Liver (tissue), 3 donors: ENCODE data around the gene IGF1.

Experiments used
- RAD21 ChIP-seq, 2 donors: IDR thresholded peaks; 2 replicates each; pipeline ENCODE4 v1.6.1; 2016; ENCODE audit warnings: antibody characterized with exemption in 2 of 2, mild to moderate bottlenecking in 2 of 2
- TF ChIP-seq, protein P1 (sequence below): fragments of 150-350 bp; IDR thresholded peaks from 2 replicates; pipeline ENCODE4 v1.5.1; 2017; ENCODE audit warnings: improper control_type of control experiment, low read depth, low read length; ENCODE audit not compliant: missing input control
- TF ChIP-seq, protein P2 (sequence below): IDR thresholded peaks from 2 replicates; pipeline ENCODE4 v1.6.1; 2016; ENCODE audit warnings: antibody characterized with exemption
- donor health status: healthy.
- donor health status: healthy.

DNA sequence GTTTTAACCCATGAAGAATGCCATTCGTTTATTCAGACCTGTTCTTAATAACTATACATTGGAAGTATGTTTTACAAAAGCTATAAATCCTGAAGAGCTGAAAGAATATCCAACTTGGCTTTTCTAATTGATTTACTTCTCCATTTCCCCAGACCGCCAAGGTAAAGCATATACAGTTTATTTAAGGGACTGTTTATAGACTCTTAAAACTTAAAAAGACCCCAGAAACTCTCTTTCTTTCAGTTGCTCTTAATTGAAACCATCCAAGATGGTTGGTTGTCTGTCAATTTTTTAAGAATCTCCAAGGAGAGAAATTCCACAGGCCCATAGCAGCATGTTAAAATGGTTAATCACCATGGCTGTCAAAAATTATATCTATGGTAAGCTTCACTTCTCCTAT is 8.8 kb downstream of the IGF1 start:
- no peak for TF ChIP-seq RAD21 (IDR thresholded peaks at IDR 0.05)
- TF ChIP-seq, protein P1, sequence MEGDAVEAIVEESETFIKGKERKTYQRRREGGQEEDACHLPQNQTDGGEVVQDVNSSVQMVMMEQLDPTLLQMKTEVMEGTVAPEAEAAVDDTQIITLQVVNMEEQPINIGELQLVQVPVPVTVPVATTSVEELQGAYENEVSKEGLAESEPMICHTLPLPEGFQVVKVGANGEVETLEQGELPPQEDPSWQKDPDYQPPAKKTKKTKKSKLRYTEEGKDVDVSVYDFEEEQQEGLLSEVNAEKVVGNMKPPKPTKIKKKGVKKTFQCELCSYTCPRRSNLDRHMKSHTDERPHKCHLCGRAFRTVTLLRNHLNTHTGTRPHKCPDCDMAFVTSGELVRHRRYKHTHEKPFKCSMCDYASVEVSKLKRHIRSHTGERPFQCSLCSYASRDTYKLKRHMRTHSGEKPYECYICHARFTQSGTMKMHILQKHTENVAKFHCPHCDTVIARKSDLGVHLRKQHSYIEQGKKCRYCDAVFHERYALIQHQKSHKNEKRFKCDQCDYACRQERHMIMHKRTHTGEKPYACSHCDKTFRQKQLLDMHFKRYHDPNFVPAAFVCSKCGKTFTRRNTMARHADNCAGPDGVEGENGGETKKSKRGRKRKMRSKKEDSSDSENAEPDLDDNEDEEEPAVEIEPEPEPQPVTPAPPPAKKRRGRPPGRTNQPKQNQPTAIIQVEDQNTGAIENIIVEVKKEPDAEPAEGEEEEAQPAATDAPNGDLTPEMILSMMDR = no peak
- TF ChIP-seq, protein P2, sequence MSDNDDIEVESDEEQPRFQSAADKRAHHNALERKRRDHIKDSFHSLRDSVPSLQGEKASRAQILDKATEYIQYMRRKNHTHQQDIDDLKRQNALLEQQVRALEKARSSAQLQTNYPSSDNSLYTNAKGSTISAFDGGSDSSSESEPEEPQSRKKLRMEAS = no peak
